Activated CD4-positive, alpha-beta T cell treated with anti-CD3 and anti-CD28 coated beads for 24 hours (primary cell): ENCODE measurements around the gene WDR82.

ENCODE experiments used
- DNase-seq, 2 donors: peaks; one replicate each; pipeline ENCODE4 v3.0.0-alpha.2; 2020; ENCODE audit warnings: low read depth in 2 of 2

Gene WDR82

DNA sequence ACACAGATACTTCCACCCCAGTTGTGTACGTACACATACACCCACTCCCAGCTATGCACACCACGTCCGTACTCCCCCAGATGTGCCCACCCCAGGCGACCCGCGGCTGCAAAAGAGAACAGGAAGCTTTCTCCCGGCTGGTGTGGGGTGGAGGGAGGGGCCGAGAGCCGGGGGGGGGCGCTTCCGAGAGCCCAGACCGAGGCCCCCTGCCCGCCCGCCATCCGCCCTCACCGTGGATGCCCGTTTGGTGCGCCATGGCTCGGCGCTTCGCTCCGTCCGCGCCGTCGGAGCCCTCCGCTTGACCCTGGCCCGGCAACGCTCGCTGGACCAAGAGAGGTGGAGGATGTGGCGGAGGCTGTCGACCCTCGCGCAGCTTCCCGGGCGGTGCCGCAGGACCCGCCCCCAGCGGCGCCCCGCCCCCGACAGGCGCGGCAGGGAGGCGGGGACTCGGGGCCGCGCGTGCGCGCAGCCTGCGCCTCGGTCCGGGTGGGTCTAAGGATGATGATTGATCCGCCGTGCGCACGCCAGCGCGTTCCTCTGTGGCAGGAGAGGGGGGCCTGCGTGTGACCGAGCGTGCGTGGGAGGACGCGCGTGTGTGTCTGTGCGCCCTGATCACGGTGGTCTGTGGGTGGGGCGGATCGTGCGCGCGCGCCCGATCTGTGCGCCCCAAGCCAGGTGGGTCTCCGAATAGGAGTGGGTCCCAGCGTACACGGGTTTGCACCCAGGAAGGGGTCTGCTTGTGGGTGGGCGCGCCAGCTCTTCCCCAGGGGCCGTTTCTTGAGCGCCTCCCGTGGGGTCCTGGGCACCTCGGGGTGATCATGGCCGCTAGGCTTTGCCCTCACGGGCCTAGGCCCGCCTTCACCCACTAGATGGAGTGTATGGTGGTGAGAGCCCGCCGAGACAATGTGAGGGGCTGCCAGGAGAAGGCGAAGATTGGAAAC, 39.4 kb downstream of the WDR82 start, which contains the start of gene TWF2:
TWF2 (minus strand) TSS at position 398 of the 941 bp plus-strand sequence; CDS start at position 256, 142 bp downstream.
- DNase-seq: peak; percentile 76 to 80

GRCh38 chr3:52238193-52238760, 40.2 kb downstream of the WDR82 start:
- DNase-seq: no peak

DNA sequence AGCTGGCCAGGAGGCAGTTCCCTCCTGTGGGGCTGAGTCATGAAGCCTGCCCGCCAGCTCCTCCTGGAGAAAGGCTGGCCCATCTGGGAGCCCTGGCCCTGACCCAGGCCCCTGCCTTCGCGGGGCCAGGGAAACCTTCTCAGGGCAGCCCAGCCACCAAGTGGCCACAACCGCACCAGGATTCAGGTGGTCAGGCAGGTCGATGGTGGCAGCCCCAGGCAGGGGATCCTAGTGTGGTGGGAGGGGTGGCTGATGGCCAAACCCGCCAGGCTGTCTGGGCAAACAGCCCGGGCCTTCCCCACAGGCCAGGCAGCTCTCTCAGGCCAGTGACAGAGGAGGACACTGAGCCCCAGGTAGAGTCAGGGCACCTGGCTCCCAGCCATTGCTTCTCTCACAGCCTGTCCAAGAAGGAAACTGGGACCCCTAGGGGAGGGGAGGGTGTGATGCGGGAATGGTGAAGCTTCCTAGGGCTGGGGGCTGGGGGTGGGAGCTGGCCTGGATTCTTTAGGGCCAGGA, 40.7 kb downstream of the WDR82 start:
- no peak for DNase-seq

DNA sequence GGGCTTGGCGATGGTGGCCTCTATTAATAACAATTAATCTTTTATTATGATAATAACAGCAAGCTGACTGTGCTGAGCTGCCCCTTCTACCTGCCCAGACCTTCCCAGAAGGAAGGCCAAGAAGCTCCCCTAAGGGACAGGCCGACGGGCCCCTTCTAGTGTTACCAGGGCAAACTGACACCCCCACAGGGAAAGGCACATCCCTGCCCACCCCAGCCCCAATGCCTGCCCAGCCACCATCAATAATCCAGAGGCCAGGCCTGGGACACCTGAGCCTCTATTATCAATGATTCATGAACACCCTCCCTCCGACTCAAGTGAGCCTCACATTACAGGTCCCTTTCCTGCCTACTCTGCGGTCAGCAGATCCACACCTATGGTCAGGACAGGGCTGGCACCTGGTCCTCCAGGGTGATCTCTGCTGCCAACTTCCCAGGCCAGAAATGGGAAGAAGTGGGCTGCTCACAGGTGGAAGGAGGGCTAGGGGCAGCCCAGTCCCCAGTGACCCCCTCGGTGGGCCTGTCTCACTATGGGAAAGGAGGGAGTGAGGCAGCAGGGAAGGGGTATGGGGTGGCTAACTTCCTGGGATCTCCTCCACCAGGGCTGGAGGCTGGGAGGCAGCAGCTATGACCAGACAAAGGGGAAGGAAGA, 41.3 kb downstream of the WDR82 start:
- no peak for DNase-seq

DNA sequence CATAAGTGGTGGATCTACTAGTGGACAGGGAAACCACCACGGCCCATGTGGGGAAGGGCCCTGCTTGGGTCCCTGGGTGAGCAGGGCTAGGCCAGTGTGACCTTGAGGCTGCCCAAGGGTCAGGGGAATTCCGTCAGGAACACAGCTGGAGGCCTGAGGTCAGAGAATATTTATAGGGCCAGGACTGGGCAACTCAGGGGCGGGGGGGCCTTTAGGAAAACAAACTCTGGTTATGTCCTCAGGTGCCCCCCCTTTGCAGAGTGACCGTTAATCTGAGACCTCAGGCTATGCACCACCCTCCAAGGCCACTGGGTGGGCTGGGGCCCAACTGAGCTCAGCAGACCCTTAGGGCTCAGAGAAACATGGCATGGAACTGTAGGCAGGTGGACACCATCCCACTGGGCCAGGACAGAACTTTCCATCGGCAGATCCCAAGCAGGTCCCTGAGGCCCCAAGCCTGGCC, 42.0 kb downstream of the WDR82 start:
- no peak for DNase-seq

DNA sequence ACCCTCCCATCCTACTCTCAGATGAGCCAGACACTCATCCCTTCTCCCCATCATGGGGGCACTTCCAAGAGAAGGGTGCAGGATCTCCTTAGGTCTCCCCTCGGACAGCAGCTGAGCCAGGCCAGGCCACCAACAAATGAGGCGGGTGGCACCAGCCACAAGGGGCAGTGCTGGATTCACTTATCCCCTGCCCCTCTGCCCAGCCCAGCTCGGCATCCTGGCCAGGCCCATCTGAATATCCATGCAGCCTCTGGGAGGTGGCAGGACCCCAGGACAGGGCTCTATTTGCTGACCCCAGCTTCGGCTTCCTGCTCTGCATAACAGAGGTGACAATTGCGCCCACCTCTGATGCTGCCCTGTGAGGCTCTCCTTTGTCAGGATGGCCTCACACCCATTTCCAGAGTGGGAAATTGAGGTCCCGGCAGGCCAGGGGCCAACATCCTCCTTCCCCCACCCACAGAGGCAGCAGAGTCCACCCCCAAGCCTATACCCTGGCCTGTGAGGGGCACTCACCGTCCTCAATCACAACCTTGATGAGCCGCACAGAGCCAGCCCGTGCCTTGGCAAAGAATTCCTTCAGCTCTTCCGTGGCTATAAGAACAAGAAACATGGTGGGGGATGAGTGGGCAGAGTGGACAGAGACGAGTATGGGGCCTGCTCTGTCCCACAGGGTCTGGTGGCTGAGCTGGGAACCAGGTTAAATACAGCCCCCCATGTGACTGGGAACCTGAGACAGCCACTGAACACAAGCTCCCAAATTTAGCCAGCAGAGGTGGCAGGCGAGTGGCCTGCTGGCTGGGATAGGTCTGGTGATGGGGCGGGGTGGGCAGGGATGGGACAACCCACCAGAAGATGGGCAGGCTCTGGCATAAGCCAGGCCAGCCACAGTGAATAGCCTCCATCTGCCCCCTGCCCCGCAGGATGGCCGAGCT, 43.7 kb downstream of the WDR82 start:
- no peak for DNase-seq

DNA sequence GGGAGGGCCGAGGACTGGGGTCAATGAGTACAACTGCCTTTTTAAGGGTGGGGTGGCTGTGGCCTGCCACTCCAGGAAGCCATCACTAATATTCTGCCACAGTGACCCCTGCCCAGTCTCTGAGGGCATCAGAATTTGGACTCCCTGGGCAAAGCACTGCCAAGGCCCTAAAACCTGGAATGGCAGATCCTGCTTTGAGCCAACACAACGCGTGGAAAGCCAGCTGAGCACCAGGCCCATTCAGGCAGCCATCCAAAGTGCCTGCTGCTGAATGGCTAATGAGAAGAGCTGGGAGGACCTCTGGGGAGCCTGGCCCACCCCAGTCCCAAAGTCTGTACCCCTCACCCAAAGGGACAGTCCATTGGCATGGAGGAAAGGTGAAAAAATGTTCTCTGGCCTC, 44.5 kb downstream of the WDR82 start:
- no peak for DNase-seq

- no peak for DNase-seq
Measured at GRCh38 chr3:52233108-52233591, 45.3 kb downstream of the WDR82 start.

DNA sequence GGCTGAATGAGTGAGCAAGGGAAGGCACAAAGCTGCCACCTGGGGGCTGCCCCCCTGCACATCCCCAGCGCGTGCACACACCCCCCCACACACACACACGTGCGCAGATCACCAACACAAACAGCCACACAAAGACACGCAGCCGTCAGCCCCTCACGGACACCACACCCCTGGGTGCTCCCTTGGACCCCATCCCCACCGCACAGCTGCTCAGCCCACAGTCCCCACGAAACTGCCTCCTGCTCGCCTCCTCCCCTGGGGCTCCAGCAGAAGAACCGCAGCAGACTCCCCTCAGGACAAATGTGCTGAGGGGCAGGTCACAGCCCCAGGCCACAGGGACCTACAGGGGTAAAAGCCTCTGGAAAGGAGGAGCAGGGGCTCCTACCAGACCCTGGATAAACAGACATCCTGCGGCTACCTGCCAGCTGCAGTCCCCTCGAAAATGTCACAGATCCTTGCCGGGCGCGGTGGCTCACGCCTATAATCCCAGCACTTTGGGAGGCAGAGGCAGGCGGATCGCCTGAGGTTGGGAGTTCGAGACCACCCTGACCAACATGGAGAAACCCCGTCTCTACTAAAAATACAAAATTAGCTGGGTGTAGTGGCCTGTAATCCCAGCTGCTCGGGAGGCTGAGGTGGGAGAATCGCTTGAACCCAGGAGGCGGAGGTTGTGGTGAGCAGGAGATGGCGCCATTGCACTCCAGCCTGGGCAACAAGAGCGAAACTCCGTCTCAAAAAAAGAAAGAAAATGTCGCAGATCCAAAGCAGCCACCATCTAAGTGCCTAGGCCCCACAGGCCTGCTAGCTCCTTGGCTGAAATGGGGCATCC, 46.0 kb downstream of the WDR82 start:
- DNase-seq: no peak

- DNase-seq: peak; percentile 87
Measured at GRCh38 chr3:52231502-52232278, 46.8 kb downstream of the WDR82 start.

DNA sequence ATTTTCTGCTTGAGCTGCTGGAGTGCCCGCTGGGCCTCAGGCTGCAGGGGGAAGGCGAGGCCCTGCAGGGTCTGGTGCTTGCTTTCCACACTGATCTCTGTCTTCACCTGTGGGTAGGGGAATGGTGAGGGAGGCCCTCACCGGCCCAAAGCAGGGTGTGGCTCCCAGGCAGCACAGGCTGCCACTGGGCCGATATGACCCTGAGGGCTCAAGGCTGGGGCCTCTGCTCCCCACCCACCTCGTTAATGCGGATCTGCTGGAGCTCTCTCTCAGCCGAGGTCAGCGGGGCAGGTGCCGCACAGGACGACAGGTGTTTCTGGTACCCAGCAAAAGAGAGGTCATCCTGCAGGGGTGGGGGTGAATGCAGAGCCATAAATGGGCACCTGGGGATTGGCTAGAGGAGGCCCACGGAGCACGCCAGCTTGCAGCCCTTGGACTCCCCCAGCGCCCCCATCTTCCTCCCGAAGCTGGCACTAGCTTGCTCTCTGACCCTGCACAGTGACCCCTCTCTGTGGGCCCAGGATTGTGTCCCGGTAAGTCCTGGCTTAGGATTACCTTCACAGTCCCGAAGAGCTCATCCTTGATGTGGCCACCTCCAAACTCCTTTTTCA, 47.5 kb downstream of the WDR82 start:
- DNase-seq: no peak

- no peak for DNase-seq
Measured at GRCh38 chr3:52230461-52230860, 48.0 kb downstream of the WDR82 start.

DNA sequence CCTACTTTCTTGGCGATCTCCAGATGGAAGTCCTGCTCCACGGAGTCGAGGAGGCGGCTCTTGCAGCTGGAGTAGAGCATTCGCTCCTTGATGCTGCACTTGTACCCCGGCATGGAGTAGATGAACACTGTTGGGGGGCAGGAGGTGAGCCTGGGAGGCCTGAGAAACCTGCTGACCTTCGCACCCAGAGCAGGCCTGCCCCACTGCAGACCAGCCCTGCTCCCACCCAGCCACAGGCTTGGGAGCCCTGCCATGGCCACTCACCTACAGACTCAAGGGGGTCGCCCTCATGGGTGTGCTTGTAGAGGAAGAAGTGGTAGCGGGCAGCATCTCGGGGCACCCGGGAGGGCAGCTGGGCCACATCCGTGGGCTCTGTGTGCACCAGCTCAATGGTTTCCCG, 48.8 kb downstream of the WDR82 start:
- no peak for DNase-seq

- DNase-seq: no peak
Measured at GRCh38 chr3:52228751-52229291, 49.6 kb downstream of the WDR82 start.

GRCh38 chr3:52228266-52228665, 50.2 kb downstream of the WDR82 start:
- DNase-seq: no peak

DNA sequence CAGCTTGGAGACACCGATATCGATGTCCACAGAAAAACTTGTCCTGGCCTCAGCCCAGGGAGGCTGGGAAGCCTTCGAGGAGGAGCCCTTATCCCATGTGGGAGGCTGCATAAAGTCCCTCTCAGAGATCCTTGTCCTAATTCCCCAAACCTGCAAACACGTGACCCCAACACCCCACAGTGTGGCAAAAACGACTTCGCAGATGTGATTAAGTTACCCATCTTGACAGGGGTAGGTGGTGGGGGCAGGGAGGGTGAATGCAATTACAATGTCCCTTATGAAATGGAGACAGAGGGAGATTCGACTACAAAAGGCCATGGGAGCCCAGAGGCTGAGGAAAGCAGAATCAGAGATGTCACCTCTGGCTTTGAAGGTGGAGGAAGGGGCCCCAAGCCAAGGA, 50.7 kb downstream of the WDR82 start:
- no peak for DNase-seq

GRCh38 chr3:52227117-52227516, 51.3 kb downstream of the WDR82 start:
- no peak for DNase-seq

DNA sequence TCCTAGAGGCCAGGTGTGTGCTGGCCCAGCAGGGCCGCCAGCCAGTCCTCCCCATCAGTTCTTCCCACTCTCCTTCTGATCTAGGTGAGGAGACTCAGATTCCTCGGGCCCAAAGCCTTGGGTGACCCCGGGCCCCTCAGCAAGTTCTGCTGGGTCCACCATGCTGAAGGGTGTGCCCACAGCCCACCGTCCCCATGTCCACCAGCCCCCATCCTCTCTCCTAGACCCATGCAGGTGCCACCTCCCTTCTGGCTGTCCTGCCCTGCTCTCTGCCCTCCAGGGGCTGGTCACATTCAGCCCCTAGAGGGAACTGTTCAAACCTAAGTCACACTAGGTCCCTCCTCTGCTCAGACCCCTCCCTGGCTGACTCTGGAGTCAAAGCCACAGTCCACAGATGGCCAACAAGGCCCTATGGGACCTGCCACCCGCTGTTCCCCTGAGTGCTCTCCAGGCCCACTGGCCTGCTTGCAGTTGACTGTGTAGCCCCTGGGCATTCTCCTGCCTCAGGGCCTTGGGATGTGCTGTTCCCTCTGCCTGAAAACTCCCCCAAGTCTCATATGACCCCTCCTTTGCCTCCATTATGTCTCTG, 52.1 kb downstream of the WDR82 start:
- no peak for DNase-seq
